ENCODE results near the gene RBM33. TPM values are rescaled to one million over a fixed set of nuclear protein-coding genes. Genes with fewer than 3 reads are reported as not detected.
A peak's percentile ranks its signal among the peaks of the same experiment; 100 is the strongest.

RBM33 gene
- total RNA-seq, 2 donors from 2014 or later: 56.9 to 60.2 TPM

DNA sequence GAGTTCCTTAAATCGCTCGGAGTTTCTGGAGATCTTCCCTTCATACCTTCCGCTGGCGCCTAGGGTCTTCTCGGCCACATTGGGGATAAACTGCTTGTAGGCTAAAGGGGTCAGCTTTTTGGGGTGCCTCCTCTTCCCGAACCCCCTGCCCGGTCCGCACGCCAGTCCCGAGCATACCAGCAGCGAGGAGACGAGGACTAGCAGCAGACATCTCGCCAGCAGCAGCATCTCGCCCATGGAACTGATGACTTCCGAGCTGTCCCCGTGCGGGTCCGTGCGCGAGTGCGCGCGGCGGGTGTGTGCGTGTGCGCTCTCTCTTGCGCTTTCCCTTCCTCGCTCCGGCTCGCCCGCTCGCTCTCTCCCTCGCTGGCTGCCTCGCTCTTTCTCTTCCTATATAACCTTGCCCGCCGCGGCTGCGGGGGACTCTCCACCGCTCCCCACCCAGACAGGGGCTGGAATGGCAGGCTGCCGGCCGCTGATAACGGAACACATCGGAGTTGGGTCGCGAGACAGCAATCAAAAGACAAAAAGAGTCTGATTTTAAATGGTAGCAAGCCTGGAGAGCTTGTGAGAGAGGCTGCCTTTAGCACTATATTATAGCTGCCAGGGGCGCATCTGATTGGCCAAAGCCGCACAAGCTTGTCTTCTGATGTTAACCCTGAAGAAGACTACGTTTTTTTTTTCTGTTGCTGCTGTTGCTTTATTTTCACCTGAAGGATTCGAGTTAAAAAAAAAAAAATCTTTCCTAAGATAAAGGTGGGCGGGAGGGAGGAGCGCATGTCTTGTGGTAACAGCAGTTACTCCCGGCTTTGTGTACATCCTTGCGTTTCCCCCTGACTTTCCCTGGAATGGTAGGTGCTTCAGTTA, 167.7 kb downstream of the RBM33 start, which contains the start of gene SHH:
Gene SHH (minus strand): TSS at position 569 of the 867 bp plus-strand sequence. CDS start 341 bp downstream, at position 228.
- no peaks in the 10 kb centered on the region for H3K36me3 ChIP-seq
- DNase-seq: no peak
- H3K9ac ChIP-seq (ENCODE audit: low read depth in 2 of 2, low read length in 2 of 2): no peak within 1 kb of the TSS
- peaks cover 51% of the 10 kb centered on the region for H3K27me3 ChIP-seq
- H3K27ac ChIP-seq: no peak within 1 kb of the TSS
- intact Hi-C loops (cut with DNase I): loop anchor here (5.0 kb wide), 2 partner anchors 660 to 950 kb away; no protein-coding TSS in a partner anchor
- no peak for TF ChIP-seq CTCF (IDR thresholded peaks at IDR 0.05)
- H3K4me3 ChIP-seq: peak within 1 kb of the TSS; percentile 36
- H3K9me3 ChIP-seq: no peaks in the 10 kb centered on the region
- H3K4me1 ChIP-seq: no peaks in the 10 kb centered on the region

- Histone ChIP-seq H3K9me3 (no peaks in the 10 kb centered on the region), H3K27ac (no peak overlapping the region), H3K4me3 (no peak overlapping the region), H3K4me1 (no peaks in the 10 kb centered on the region), H3K27me3 (peaks cover 49% of the 10 kb centered on the region), H3K36me3 (no peaks in the 10 kb centered on the region), H3K9ac (ENCODE audit: low read depth in 2 of 2, low read length in 2 of 2) (no peak overlapping the region)
- intact Hi-C loops (cut with DNase I): loop anchor here (5.0 kb wide), 2 partner anchors 659 to 949 kb away; no protein-coding TSS in a partner anchor
- DNase-seq: no peak
- TF ChIP-seq CTCF (IDR thresholded peaks at IDR 0.05): no peak
Measured at GRCh38 chr7:155813125-155813524, 168.7 kb downstream of the RBM33 start.

GRCh38 chr7:155813546-155814315, 169.3 kb downstream of the RBM33 start:
- TF ChIP-seq CTCF (IDR thresholded peaks at IDR 0.05): no peak
- H3K27me3 ChIP-seq: peaks cover 45% of the 10 kb centered on the region
- no peak overlapping the region for H3K9ac ChIP-seq (ENCODE audit: low read depth in 2 of 2, low read length in 2 of 2)
- DNase-seq: no peak
- H3K4me1 ChIP-seq: no peaks in the 10 kb centered on the region
- no peak overlapping the region for H3K4me3 ChIP-seq
- no peak overlapping the region for H3K27ac ChIP-seq
- intact Hi-C loops (cut with DNase I): loop anchor here (5.0 kb wide), 2 partner anchors 659 to 949 kb away; no protein-coding TSS in a partner anchor
- no peaks in the 10 kb centered on the region for H3K9me3 ChIP-seq
- no peaks in the 10 kb centered on the region for H3K36me3 ChIP-seq

DNA sequence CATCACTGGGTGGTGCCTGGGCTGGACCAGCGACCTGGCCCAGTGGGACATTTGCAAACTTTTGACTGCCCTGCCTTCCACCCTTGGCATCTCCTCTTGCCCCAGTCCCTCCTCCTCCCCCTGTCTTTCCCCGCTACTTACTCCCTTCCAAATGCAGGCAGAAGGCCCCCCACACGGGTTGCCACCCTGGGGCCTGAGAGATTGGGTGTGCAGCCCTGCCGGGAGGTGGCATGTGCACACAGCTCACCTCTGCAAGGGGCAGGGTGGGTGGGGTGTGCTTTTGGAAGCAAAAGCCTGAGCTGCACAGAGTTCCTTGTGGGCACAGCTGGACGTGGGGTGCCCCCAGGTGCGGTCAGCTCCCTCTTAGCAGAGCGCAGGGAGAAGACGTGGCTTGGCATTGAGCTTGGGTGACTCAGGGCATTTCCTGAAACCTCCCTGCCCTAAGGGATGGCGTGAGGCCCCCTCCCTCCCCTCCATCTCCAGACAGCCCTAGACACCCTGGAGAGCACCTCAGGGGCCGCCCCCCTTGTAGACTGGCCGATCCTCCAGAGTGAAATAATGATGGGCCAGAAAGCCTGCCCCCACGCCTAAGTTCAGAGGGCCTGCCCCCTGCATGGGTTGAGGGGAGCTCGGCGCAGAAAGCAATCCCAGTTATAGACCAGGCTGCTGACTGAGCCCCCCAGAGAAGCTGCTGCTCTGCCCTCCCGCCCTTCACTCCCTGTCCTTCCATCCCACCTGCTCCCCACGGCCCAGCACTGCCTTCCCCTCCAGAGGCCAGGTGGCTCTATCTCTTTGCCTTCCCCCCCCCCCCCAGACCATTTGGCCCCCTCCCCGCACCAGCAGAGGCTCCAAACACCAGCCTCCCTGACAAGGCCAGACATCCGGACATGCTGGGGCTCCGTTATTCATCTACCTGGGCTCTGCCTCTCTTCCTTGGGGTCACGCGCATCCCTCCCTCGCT, 170.1 kb downstream of the RBM33 start:
- H3K9ac ChIP-seq (ENCODE audit: low read depth in 2 of 2, low read length in 2 of 2): no peak overlapping the region
- H3K27me3 ChIP-seq: peaks cover 38% of the 10 kb centered on the region
- no peak overlapping the region for H3K4me3 ChIP-seq
- DNase-seq: no peak
- H3K27ac ChIP-seq: no peak overlapping the region
- no peaks in the 10 kb centered on the region for H3K36me3 ChIP-seq
- no peak for TF ChIP-seq CTCF (IDR thresholded peaks at IDR 0.05)
- intact Hi-C loops (cut with DNase I): loop anchor here (5.0 kb wide), 3 partner anchors 343 to 948 kb away; no protein-coding TSS in a partner anchor
- H3K4me1 ChIP-seq: no peaks in the 10 kb centered on the region
- H3K9me3 ChIP-seq: no peaks in the 10 kb centered on the region
